ENCODE results near the gene PHF12.
A peak's percentile ranks its signal among the peaks of the same experiment; 100 is the strongest.

DNA sequence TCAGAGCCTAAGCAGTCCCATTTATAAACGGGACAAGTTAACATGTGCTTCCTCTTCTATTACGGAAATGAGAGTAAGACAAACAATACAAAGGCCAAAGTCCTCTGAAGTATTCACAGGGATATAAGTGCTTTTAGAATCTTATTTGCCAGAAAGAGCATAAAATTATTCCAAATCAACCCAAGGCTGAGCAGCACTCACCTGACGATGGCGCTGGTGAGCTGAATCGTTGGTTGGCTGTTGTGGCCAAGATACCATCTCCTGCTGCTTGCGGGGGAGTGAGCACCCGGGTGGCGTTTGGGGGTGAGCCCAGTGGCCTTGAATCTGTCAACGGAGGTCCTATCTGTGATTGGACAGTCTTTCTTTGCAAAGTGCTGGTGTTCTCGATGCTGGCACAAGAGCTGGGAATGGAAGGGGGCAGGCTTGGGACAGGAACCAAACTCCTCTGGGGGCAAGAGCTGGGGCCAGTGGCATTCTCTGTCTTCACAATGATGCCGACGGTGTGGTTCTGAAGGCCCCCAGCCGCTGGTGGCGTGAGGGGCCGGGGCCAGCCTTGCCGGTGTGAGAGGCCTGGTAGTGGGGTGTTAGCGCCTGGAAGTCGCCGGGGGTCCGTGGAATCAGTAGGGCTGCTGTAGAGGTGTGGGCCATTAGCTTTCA is 38.9 kb downstream of the PHF12 start:
- TF ChIP-seq, protein P1, sequence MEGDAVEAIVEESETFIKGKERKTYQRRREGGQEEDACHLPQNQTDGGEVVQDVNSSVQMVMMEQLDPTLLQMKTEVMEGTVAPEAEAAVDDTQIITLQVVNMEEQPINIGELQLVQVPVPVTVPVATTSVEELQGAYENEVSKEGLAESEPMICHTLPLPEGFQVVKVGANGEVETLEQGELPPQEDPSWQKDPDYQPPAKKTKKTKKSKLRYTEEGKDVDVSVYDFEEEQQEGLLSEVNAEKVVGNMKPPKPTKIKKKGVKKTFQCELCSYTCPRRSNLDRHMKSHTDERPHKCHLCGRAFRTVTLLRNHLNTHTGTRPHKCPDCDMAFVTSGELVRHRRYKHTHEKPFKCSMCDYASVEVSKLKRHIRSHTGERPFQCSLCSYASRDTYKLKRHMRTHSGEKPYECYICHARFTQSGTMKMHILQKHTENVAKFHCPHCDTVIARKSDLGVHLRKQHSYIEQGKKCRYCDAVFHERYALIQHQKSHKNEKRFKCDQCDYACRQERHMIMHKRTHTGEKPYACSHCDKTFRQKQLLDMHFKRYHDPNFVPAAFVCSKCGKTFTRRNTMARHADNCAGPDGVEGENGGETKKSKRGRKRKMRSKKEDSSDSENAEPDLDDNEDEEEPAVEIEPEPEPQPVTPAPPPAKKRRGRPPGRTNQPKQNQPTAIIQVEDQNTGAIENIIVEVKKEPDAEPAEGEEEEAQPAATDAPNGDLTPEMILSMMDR (conservative IDR thresholded peaks at IDR 0.05; ENCODE audit: low read depth, low read length) = peak; percentile 14; the same call in 1 of the 2 replicates
- no peak for TF ChIP-seq POLR2A (IDR thresholded peaks at IDR 0.05; ENCODE audit: low read depth, low read length)
